K562 (cell line): Measurements from ENCODE around the gene TMEM248. TPM values are rescaled to one million over a fixed set of nuclear protein-coding genes. Genes with fewer than 3 reads are reported as not detected.

Experiments
- ATAC-seq: fragments of 200-7000 bp; cut with Tn5 transposase; 3 replicates; pipeline ENCODE4 v1.9.1; 2020; ENCODE audit warnings: moderate library complexity
- BruUV-seq: library from RNA; stranded (reverse); fragments of 400-500 nt; replicated peaks from 2 replicates; lab custom pipeline; 2021; lab: Mats Ljungman, UMichigan
- CTCF ChIA-PET: fragments of 300-600 bp; formaldehyde crosslinking; extraction: SDS; loops from one replicate; lab custom pipeline; 2021; ENCODE audit warnings: low intra/inter-chr PET ratio; lab: Yijun Ruan, JAX
- POLR2A ChIA-PET: fragments of 300-600, 350-650 bp; sonication (Branson Sonifier 250); formaldehyde crosslinking; extraction: SDS; loops from one replicate; lab custom pipeline; 2021; ENCODE audit warnings: antibody characterized with exemption, inconsistent platforms; lab: Yijun Ruan, JAX
- DNase-seq, 4 experiments: peaks; one replicate each; pipeline versions ENCODE4 v3.0.0 to v3.0.0-alpha.2; 2011 to 2018; ENCODE audit warnings: low spot score in 3 of 4, mixed read lengths in 3 of 4; ENCODE audit errors: extremely low read depth in 1 of 4
- FAIRE-seq: peaks from 2 replicates; lab custom pipeline; 2011; peaks lifted over from hg19 to GRCh38; lab: Jason Lieb, UNC
- H2AFZ ChIP-seq: 2 replicates; pipeline ENCODE4 v1.6.0; 2011; ENCODE audit warnings: low read depth, low read length, control low read depth, inconsistent platforms
- H3K27ac ChIP-seq: fragments of 200-600 bp; 3 replicates; pipeline ENCODE4 v1.8.0; 2011; ENCODE audit warnings: low read depth, mild to moderate bottlenecking, control low read depth, inconsistent platforms, low read length, moderate library complexity, mixed read lengths; ENCODE audit errors: extremely low read depth
- H3K27me3 ChIP-seq, 2 experiments: fragments of 300-600 bp in 1 of 2; 2 replicates in 1 of 2; 3 replicates in 1 of 2; pipeline versions ENCODE4 v1.6.0 to v1.8.0; 2011; ENCODE audit warnings: inconsistent platforms in 2 of 2, low read length in 2 of 2, mild to moderate bottlenecking in 1 of 2, mixed read lengths in 1 of 2, moderate library complexity in 1 of 2; ENCODE audit not compliant: control insufficient read depth in 2 of 2, insufficient read depth in 2 of 2
- H3K36me3 ChIP-seq: fragments of 300-600 bp; 3 replicates; pipeline ENCODE4 v1.8.0; 2011; ENCODE audit warnings: mild to moderate bottlenecking, low read length, inconsistent platforms; ENCODE audit not compliant: control insufficient read depth, insufficient read depth
- H3K4me1 ChIP-seq, 2 experiments: fragments of 200-600 bp in 1 of 2; replicated peaks in 1 of 2; 2 replicates in 1 of 2; 3 replicates in 1 of 2; pipeline versions ENCODE4 v1.5.1 to v1.8.0; 2011; ENCODE audit warnings: inconsistent platforms in 2 of 2, low read length in 2 of 2, mild to moderate bottlenecking in 1 of 2, mixed read lengths in 1 of 2, moderate library complexity in 1 of 2; ENCODE audit not compliant: control insufficient read depth in 2 of 2, insufficient read depth in 2 of 2
- H3K4me2 ChIP-seq: 2 replicates; pipeline ENCODE4 v1.6.1; 2011; ENCODE audit warnings: low read length, control low read depth, inconsistent platforms, mixed read lengths; ENCODE audit not compliant: insufficient read depth
- H3K4me3 ChIP-seq: fragments of 200-600 bp; sonication (generic), shearing (Covaris generic); 2 replicates; pipeline ENCODE4 v1.5.1; 2016; ENCODE audit warnings: control low read depth, inconsistent platforms
- H3K79me2 ChIP-seq: fragments of 200-600 bp; 3 replicates; pipeline ENCODE4 v1.8.0; 2011; ENCODE audit warnings: low read length, inconsistent platforms; ENCODE audit not compliant: control insufficient read depth, insufficient read depth
- H3K9ac ChIP-seq, 2 experiments: 2 replicates each; pipeline versions ENCODE4 v1.6.0 to v1.6.1; 2011; ENCODE audit warnings: low read depth in 2 of 2, low read length in 2 of 2, control low read depth in 1 of 2, inconsistent platforms in 1 of 2, mild to moderate bottlenecking in 1 of 2, mixed read lengths in 1 of 2; ENCODE audit not compliant: insufficient read depth in 1 of 2
- H3K9me1 ChIP-seq: one replicate; pipeline ENCODE4 v1.6.0; 2011; ENCODE audit warnings: inconsistent platforms, mild to moderate bottlenecking, low read length, moderate library complexity; ENCODE audit not compliant: control insufficient read depth, insufficient read depth
- H3K9me3 ChIP-seq: replicated peaks from 2 replicates; pipeline ENCODE4 v1.5.1; 2011; ENCODE audit warnings: low read depth, low read length, inconsistent platforms; ENCODE audit not compliant: control insufficient read depth, insufficient read depth
- H4K20me1 ChIP-seq: replicated peaks from 2 replicates; pipeline ENCODE4 v1.6.1; 2011; ENCODE audit warnings: low read length, inconsistent platforms, mixed read lengths; ENCODE audit not compliant: control insufficient read depth, insufficient read depth
- BCL6 ChIP-seq: fragments of 250-450 bp; sonication (Bioruptor Pico); IDR thresholded peaks from 2 replicates; pipeline ENCODE4 v1.4.0; 2020
- DPF2 ChIP-seq: fragments of 450-650 bp; IDR thresholded peaks from 2 replicates; pipeline ENCODE4 v1.6.1; 2016
- E4F1 ChIP-seq: fragments of 250-450 bp; sonication (Bioruptor Pico); IDR thresholded peaks from 2 replicates; pipeline ENCODE4 v1.5.0; 2021; ENCODE audit warnings: mild to moderate bottlenecking, borderline replicate concordance
- ELK3 ChIP-seq: fragments of 450-650 bp; formaldehyde crosslinking; IDR thresholded peaks from 2 replicates; pipeline ENCODE4 v1.4.0; 2020; ENCODE audit warnings: mild to moderate bottlenecking
- FOXP4 ChIP-seq: sonication (generic); formaldehyde crosslinking; IDR thresholded peaks from 2 replicates; pipeline ENCODE4 v1.8.0; 2022; ENCODE audit warnings: mild to moderate bottlenecking, missing genetic modification reagents, borderline replicate concordance
- L3MBTL2 ChIP-seq: fragments of 450-650 bp; IDR thresholded peaks from 2 replicates; pipeline ENCODE4 v1.6.1; 2016; ENCODE audit warnings: mild to moderate bottlenecking, moderate library complexity
- NELFE ChIP-seq: IDR thresholded peaks from 2 replicates; pipeline ENCODE4 v1.6.1; 2011; ENCODE audit warnings: mild to moderate bottlenecking; ENCODE audit not compliant: insufficient read depth, insufficient read length
- PRPF4 ChIP-seq: fragments of 200-400 bp; formaldehyde crosslinking; IDR thresholded peaks from one replicate; pipeline ENCODE4 v1.6.1; 2017; ENCODE audit warnings: low read length, low read depth, mild to moderate bottlenecking; ENCODE audit not compliant: insufficient read depth, poor library complexity, severe bottlenecking
- RBBP5 ChIP-seq: fragments of 200-600 bp; sonication (generic); IDR thresholded peaks from 2 replicates; pipeline ENCODE4 v1.6.1; 2012; ENCODE audit warnings: borderline replicate concordance, mild to moderate bottlenecking, low read length, control low read depth, inconsistent platforms; ENCODE audit not compliant: insufficient read depth, poor library complexity, severe bottlenecking
- ZNF174 ChIP-seq: fragments of 250-450 bp; sonication (Bioruptor Pico); IDR thresholded peaks from 2 replicates; pipeline ENCODE4 v1.4.0; 2020; ENCODE audit warnings: mild to moderate bottlenecking
- ZNF444 ChIP-seq: fragments of 250-450 bp; sonication (Bioruptor Pico); IDR thresholded peaks from 2 replicates; pipeline ENCODE4 v1.4.0; 2020; ENCODE audit warnings: mild to moderate bottlenecking, moderate library complexity
- ZNF57 ChIP-seq: fragments of 450-650 bp; formaldehyde crosslinking; IDR thresholded peaks from 2 replicates; pipeline ENCODE4 v1.4.0; 2020; ENCODE audit warnings: mild to moderate bottlenecking, moderate library complexity
- WGBS: fragments of 100-300 bp; shearing (Covaris generic); methylation state at CpG from one replicate; pipeline ENCODE4 v1.1.6; 2016; ENCODE audit warnings: low coverage, mixed read lengths; ENCODE audit not compliant: insufficient coverage; ENCODE audit errors: missing lambda C conversion rate; 5-methylcytosine and 5-hydroxymethylcytosine counted together
- in situ Hi-C: fragments of 300-500 bp; cut with MboI; formaldehyde crosslinking; loops from 4 replicates; pipeline ENCODE4 v1.15.0; 2018; ENCODE audit warnings: inconsistent platforms, mixed read lengths
- intact Hi-C: fragments of 100-400 bp; cut with micrococcal nuclease; formaldehyde crosslinking; loops from 2 replicates; pipeline ENCODE4 v1.14.2; 2022
- polyA plus RNA-seq, 8 experiments: library from polyadenylated mRNA; depleted of rRNA in 4 of 8; stranded (reverse) in 5 of 8; unstranded in 3 of 8; fragments of >200 nt; fragmentation: Nextera tagmentation in 2 of 8; fragmentation: Illumina TruSeq in 1 of 8; extraction: Ambion mirVana in 2 of 8; extraction: Trizol in 1 of 8; gene quantifications; 2 replicates each; pipeline versions ENCODE4 v1.2.1 to v1.2.3, GENCODE V29; 2011 to 2014; ENCODE audit warnings: inconsistent platforms in 1 of 8, missing spikeins in 1 of 8
- total RNA-seq, 7 experiments: library from RNA; depleted of rRNA in 6 of 7; stranded (reverse); fragments of >200 nt in 6 of 7; fragmentation: Illumina TruSeq in 2 of 7; extraction: Trizol in 2 of 7; gene quantifications; 2 replicates each; pipeline versions ENCODE4 v1.2.1 to v1.2.3, GENCODE V29; 2011 to 2021; ENCODE audit warnings: low replicate concordance in 1 of 7

TMEM248 gene
- total and polyA plus RNA-seq, 9 of the 15 experiments (the other 6 are each of a cell fraction or from before 2014, with no cell fraction given), result 6.3 to 132 (median 64.4) TPM

GRCh38 chr7:66908598-66908997 is 12.4 kb upstream of the TMEM248 start (continued):
- TF ChIP-seq L3MBTL2 (0 out of 2 replicates have a peak, but pooled peaks have one; percentile 41), DPF2 (peak; percentile 64)
- TF ChIP-seq, all 486 proteins: peak for 42; not testable (repeated sequence) for 444

- Histone ChIP-seq H3K27ac (no peak overlapping the region), H3K4me1 (peaks cover 21 to 23% of the 10 kb centered on the region in 2 experiments; a peak in 4 of 5 replicates), H3K79me2 (no peaks in the 10 kb centered on the region), H3K9me1 (no peaks in the 10 kb centered on the region), H3K36me3 (no peaks in the 10 kb centered on the region), H3K9ac (no peak overlapping the region), H4K20me1 (no peaks in the 10 kb centered on the region), H2AFZ (no peak overlapping the region), H3K4me2 (no peak overlapping the region), H3K9me3 (no peaks in the 10 kb centered on the region), H3K27me3 (no peaks in the 10 kb centered on the region), H3K4me3 (no peak overlapping the region)
- ChIA-PET CTCF (no interaction called here), POLR2A (no interaction called here)
- TF ChIP-seq FOXP4 (CRISPR knock-in tag) (no peak), ZNF57 (CRISPR knock-in tag) (no peak), NELFE (no peak), PRPF4 (no peak), ZNF444 (CRISPR knock-in tag) (no peak), BCL6 (CRISPR knock-in tag) (no peak), RBBP5 (no peak), ELK3 (CRISPR knock-in tag) (no peak), E4F1 (CRISPR knock-in tag) (no peak), ZNF174 (CRISPR knock-in tag) (no peak)
- WGBS, result 52% methylated on average over 3 of the region's 3 CpGs
- DNase-seq (no peak), FAIRE-seq (no peak), ATAC-seq (no peak)
- BruUV-seq, result no TSS peak
- intact Hi-C loops (no loop called here), in situ Hi-C loops (no loop called here)
Observed at GRCh38 chr7:66910789-66911188, 10.2 kb upstream of the TMEM248 start.
